Measurements from ENCODE around the gene SCEL. TPM values are rescaled to one million over a fixed set of nuclear protein-coding genes. Genes with fewer than 3 reads are reported as not detected.

SCEL gene
- total RNA-seq, 2 experiments from 2014 or later, result not detected

- intact Hi-C loops (cut with micrococcal nuclease), result no loop called here
- POLR2A ChIA-PET, result no interaction called here
Measured at GRCh38 chr13:77497350-77497749, 38.2 kb upstream of the SCEL start.

GRCh38 chr13:77497835-77498234 lies 37.7 kb upstream of the SCEL start:
- no peak for DNase-seq
- Mint-ChIP-seq H3K4me1 (ENCODE audit: low read depth) (no peaks in the 10 kb centered on the region), H3K36me3 (ENCODE audit: low read depth) (no peaks in the 10 kb centered on the region), H3K27ac (no peak overlapping the region), H3K27me3 (no peaks in the 10 kb centered on the region), H3K9me3 (no peaks in the 10 kb centered on the region), H3K4me3 (no peak overlapping the region)
- no peak for TF ChIP-seq CTCF (IDR thresholded peaks at IDR 0.05)
- ChIA-PET CTCF (interaction anchor here (0.6 kb wide), 1 partner anchor 19 kb away, joined by 3 read pairs; no protein-coding TSS in a partner anchor), POLR2A (no interaction called here)
- intact Hi-C loops (cut with micrococcal nuclease), result no loop called here
- no peak for ATAC-seq

More at GRCh38 chr13:77497350-77497749, 38.2 kb upstream of the SCEL start:
- H3K27ac Mint-ChIP-seq, result no peak overlapping the region
- TF ChIP-seq CTCF (IDR thresholded peaks at IDR 0.05), result no peak
- H3K4me3 Mint-ChIP-seq, result no peak overlapping the region
- H3K27me3 Mint-ChIP-seq, result no peaks in the 10 kb centered on the region
- no peaks in the 10 kb centered on the region for H3K4me1 Mint-ChIP-seq (ENCODE audit: low read depth)
- no peak for ATAC-seq
- H3K9me3 Mint-ChIP-seq, result no peaks in the 10 kb centered on the region
- no peaks in the 10 kb centered on the region for H3K36me3 Mint-ChIP-seq (ENCODE audit: low read depth)
- CTCF ChIA-PET, result interaction anchor here (0.6 kb wide), 1 partner anchor 19 kb away, joined by 3 read pairs; no protein-coding TSS in a partner anchor
- DNase-seq, result no peak

- TF ChIP-seq CTCF (IDR thresholded peaks at IDR 0.05), result no peak
- Mint-ChIP-seq H3K9me3 (no peaks in the 10 kb centered on the region), H3K36me3 (ENCODE audit: low read depth) (no peaks in the 10 kb centered on the region), H3K27me3 (peaks cover 3% of the 10 kb centered on the region), H3K4me1 (ENCODE audit: low read depth) (no peaks in the 10 kb centered on the region), H3K27ac (no peak overlapping the region), H3K4me3 (no peak overlapping the region)
- ChIA-PET POLR2A (interaction anchor here (0.6 kb wide), 1 partner anchor 15 kb away, joined by 4 read pairs; no protein-coding TSS in a partner anchor), CTCF (interaction anchor here (1.7 kb wide), 1 partner anchor 9 kb away, joined by 7 read pairs; no protein-coding TSS in a partner anchor)
- intact Hi-C loops (cut with micrococcal nuclease), result no loop called here
- no peak for DNase-seq
- no peak for ATAC-seq
Measured at GRCh38 chr13:77502104-77502720, 33.3 kb upstream of the SCEL start.

- Mint-ChIP-seq H3K36me3 (ENCODE audit: low read depth) (no peaks in the 10 kb centered on the region), H3K4me3 (no peak overlapping the region), H3K27me3 (peaks cover 3% of the 10 kb centered on the region), H3K4me1 (ENCODE audit: low read depth) (no peaks in the 10 kb centered on the region), H3K27ac (no peak overlapping the region), H3K9me3 (no peaks in the 10 kb centered on the region)
- DNase-seq (no peak), ATAC-seq (no peak)
- TF ChIP-seq CTCF (IDR thresholded peaks at IDR 0.05), result no peak
- ChIA-PET POLR2A (interaction anchor here (0.6 to 0.9 kb wide), 2 partner anchors 17 to 1799 kb away, joined by 3 read pairs; no protein-coding TSS in a partner anchor), CTCF (interaction anchor here (2.7 kb wide), 1 partner anchor 25 kb away, joined by 10 read pairs; no protein-coding TSS in a partner anchor)
- intact Hi-C loops (cut with micrococcal nuclease), result no loop called here
Measured at GRCh38 chr13:77503398-77503797, 32.1 kb upstream of the SCEL start.

GRCh38 chr13:77506874-77507273 lies 28.6 kb upstream of the SCEL start:
- ATAC-seq (peak; percentile 32), DNase-seq (no peak)
- ChIA-PET CTCF (interaction anchor here (1.2 to 1.4 kb wide), 2 partner anchors 28 to 143 kb away, joined by 3 read pairs; no protein-coding TSS in a partner anchor), POLR2A (no interaction called here)
- Mint-ChIP-seq H3K4me3 (no peak overlapping the region), H3K27ac (no peak overlapping the region), H3K36me3 (ENCODE audit: low read depth) (no peaks in the 10 kb centered on the region), H3K9me3 (no peaks in the 10 kb centered on the region), H3K4me1 (ENCODE audit: low read depth) (peaks cover 11% of the 10 kb centered on the region), H3K27me3 (peaks cover 3% of the 10 kb centered on the region)
- intact Hi-C loops (cut with micrococcal nuclease), result no loop called here
- no peak for TF ChIP-seq CTCF (IDR thresholded peaks at IDR 0.05)

All from activated CD8-positive, alpha-beta T cell treated with anti-CD3 and anti-CD28 coated beads for 36 hours (primary cell).